Inflammatory macrophage (primary cell): Measurements from ENCODE around the gene F10.
"Not testable (repeated sequence)": the region's sequence is repeated elsewhere in the genome, so short reads cannot be mapped to it uniquely, and the experiment has no call there.

Source experiments
- DNase-seq, 2 donors: peaks; one replicate each; pipeline ENCODE4 v3.0.0-alpha.2; 2020 to 2022
- total RNA-seq, 18 experiments: gene quantifications; one replicate each; lab custom pipeline; 2026; ENCODE audit warnings: mixed read lengths in 6 of 18, inconsistent platforms in 2 of 18; lab: John Stamatoyannopoulos, UW

The F10 gene
- 0 to 0.12 (median 0) reads per million in 18 experiments for total RNA-seq

- DNase-seq, result no peak
Observed at GRCh38 chr13:113122550-113123225, at the start of gene F10. Gene F10 (plus strand): TSS chr13:113122799. CDS start chr13:113122856, 57 bp downstream.

DNA sequence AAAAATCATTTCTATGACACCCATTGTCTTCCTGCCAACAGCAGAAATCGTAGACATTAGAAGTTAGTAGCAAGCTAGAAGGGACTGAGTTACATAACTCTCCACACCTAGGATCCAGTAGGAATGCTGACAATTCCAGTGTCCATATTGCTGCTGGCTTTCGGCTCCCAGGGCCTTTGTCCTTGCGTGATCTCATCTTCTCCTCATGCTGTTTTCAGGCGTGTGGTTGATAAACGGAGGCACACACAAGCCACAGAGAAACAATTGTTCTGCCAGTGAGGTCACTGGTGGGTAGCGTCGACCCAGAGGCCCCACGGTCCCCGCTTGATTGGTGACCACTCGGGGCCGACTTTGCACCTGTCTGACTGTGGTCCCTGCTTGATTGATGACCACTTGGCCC is 48.7 kb upstream of the F10 start:
- DNase-seq, result no peak

DNA sequence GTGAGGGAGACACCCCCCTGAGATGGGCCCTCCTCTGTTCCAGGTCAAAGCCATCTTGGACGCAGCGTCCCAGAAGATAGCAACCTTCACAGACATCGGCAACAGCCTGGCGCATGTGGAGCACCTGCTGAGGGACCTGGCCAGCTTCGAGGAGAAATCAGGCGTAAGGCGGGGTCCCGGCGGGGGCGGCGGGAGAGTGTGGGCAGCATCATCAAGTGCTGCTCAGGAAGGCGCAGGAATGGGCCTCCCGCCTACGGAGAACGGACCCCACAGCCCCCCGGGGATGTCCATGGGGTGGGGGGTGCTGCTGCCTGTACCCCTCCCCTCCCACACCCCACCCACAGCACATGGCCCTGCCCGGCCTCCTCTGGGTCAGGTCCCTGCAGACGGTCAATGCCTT is 48.2 kb upstream of the F10 start:
- no peak for DNase-seq

- no peak for DNase-seq
Observed at GRCh38 chr13:113074876-113075275, 47.7 kb upstream of the F10 start.

DNA sequence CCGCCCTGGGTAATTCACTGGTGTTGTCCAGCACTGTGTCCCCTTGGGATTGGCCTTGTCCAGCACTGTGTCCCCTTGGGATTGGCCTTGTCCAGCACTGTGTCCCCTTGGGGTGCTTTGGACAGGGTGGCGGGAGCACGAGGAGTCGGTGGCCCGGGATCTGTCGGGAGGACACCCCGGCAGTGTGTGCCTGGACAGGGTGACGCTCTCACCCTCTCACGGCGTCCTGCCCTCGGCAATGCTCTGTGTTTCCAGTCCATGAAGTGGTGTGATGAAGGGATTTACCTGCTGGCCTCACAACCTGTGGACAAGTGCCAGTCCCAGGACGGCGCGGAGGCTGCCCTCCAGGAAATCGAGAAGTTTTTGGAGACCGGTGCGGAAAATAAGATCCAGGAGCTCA is 46.9 kb upstream of the F10 start:
- DNase-seq, result no peak

DNA sequence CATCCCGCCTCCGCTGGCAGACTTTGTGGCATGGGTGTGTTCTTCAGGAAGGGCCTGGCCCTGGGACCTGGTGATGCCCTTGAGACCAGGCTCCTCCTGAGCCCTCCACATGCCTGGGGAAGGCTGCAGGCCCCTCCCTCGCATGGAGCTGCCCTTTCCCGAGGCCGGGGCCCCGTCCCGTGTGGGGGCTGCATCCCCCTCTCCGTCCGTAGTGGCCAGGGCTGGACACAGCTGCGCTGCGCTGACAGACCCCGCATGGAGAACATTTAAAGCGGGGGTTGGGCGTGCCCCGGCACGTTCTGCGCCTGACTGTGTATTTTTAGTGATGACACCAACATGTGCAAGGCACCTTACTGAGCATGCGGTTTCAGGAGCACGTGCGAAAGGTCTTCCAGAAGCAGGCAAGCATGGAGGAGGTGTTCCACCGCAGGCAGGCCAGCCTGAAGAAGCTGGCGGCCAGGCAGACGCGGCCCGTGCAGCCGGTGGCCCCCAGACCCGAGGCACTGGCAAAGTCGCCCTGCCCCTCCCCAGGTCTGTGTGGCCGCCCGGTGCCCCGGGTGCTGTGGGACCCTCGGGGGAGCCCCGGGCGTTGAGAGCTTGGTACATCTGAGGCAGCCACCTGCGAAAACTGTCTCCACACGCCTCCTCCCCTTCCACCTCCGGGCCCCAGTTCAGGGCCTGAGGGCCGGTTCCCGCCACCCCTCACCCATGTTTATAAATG is 45.8 kb upstream of the F10 start:
- no peak for DNase-seq

DNA sequence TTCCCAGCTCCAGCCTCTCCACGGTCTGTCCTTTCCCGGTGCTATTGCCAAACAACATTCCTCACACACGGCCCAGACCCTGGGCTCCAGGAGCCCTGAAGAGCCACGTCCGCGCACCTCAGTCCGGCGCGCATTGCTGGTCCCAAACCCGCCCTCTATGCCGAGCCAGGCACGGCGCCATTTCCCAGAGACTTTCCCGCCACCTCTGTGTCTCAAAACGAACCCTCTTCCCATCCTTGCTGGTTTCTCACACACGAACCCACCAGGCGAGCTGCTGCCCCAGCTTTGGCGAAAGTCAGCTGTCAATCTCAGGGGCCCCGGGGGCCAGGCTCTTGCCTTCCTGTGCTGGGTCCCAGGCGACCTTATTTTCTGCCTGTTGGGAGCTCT is 45.0 kb upstream of the F10 start:
- DNase-seq, result no peak

- DNase-seq, result no peak
Observed at GRCh38 chr13:113077953-113078901, 44.4 kb upstream of the F10 start.

GRCh38 chr13:113078902-113079780 is 43.5 kb upstream of the F10 start:
- DNase-seq, result no peak

DNA sequence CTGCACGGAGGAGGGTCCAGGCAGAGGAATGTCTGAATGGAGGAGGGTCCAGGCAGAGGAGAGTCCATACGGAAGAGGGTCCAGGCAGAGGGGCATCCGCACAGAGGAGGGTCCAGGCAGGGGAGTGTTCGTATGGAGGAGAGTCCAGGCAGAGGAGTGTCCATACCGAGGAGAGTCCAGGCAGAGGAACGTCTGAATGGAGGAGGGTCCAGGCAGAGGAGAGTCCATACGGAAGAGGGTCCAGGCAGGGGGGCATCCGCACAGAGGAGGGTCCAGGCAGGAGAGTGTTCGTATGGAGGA is 42.9 kb upstream of the F10 start:
- DNase-seq, result not testable (repeated sequence)

DNA sequence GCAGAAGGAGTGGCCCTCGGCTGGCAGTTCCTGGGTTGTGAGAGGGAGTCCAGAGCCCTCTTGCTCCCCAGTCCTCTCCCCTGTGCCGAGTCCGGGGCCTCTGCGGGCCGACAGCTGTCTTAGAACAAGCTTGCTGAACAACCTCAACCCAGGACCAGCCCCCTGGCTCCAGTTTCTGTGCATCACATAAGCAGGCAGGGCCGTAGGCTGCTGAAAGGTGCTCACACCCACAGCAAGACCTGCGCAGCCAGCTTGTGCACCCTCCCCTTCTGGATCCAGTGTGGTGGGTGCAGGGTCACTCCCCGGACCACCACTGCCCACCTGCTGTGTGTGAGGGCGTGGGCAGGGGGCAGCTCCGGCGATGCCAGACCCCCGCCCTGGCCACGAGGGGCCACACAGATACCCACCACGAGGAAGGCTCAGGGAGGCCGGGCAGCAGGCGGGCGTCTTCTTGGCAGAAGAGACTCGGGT is 42.2 kb upstream of the F10 start:
- DNase-seq, result no peak

DNA sequence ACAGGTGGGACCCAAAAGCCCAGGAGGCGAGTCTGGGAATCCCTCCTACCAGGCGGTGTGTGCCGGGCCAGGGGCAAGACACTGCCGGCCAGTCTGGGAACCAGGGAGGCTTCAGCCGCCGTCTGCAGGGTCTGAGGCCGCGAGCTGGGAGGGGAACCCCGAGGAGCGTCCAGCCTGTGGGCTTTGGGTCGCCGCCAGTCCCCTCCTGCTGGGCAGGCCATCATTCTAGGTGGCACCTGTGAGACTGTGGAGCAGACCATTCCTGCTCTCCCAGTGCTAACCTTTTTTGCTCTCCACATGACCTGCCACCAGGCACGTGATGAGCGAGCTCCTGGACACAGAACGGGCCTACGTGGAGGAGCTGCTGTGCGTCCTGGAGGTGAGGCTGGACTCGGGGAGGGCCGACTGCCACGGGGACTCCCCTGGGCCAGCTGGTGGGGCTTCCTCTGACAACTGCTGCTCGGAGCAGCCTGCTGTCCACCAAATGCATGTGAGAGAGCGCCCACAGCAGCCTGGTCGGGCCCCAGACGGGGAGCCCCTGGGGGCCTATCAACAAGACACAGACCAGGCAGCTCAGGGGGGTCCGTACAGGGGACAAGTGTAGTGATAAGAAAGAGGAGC is 41.6 kb upstream of the F10 start:
- DNase-seq, result no peak

- no peak for DNase-seq
Observed at GRCh38 chr13:113082198-113083021, 40.2 kb upstream of the F10 start.

- DNase-seq, result no peak
Observed at GRCh38 chr13:113083022-113083373, 39.6 kb upstream of the F10 start.

GRCh38 chr13:113083402-113084061 is 39.1 kb upstream of the F10 start:
- DNase-seq, result no peak

- DNase-seq, result no peak
Observed at GRCh38 chr13:113084094-113084942, 38.3 kb upstream of the F10 start.

DNA sequence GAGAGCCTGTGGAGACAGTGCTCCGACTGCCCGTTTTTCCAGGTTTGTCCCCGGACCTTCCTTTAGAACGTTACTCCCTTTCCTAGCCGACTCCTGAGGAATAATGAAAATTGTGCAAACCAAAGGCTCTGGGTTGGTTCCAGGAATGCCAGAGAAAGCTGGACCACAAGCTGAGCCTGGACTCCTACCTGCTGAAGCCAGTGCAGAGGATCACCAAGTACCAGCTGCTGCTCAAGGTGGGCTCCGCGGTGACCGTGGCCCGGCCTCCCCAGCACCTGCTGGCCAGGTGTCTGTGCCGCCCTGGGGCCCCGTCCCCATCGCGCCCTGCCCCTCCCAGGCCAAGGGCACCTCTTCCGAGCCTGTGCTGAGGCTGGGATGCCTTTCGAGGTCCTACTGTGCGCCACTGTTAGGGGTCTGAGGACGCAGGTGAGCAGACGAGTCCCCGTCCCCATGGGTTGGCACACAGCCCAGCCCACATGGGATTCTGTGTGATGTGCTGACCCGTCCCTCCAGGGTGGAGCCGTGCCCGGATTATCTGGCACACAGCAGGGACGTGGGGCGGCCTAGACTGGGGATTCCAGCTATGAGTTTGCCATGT is 37.6 kb upstream of the F10 start:
- DNase-seq, result no peak

DNA sequence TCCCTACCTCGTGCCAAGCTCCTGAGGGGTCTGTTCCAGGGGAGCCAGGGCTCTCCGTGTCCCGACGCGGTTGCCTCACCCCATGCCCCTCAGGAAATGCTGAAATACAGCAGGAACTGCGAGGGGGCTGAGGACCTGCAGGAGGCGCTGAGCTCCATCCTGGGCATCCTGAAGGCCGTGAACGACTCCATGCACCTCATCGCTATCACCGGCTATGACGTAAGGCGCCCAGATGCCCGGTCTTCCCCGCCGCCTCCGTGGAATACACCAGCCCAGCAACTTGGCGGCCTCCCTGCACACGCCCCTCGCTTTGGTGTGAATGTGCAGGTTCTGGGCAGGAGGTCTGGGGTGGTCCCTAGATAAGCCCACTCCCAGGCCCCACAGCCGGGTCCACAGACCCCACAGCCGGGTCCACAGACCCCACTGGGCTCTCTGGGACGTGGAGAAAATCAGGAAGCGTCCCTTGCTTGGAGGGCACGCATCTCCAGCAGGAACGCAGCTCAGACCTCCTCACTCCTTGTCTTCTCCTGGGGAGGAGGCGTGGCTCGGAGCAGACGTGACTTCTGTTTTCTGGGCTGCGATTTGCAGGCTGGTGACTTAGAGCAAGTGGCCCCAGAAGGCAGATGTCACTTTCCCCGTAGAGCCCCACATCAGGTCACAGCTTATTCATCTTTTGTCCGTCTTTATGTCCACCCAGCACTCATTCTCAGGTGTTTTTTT is 36.4 kb upstream of the F10 start:
- DNase-seq, result no peak
